K562 (cell line): ENCODE data around the gene MTHFD2.
"Not testable (repeated sequence)": the region's sequence is repeated elsewhere in the genome, so short reads cannot be mapped to it uniquely, and the experiment has no call there.

Experiments used
- ARID2 ChIP-seq: fragments of 450-650 bp; IDR thresholded peaks from 2 replicates; pipeline ENCODE4 v1.6.1; 2017; ENCODE audit warnings: antibody characterized with exemption, mild to moderate bottlenecking
- BHLHE40 ChIP-seq: IDR thresholded peaks from 2 replicates; pipeline ENCODE4 v1.6.1; 2011; ENCODE audit warnings: low read length, improper control_type of control experiment
- CBX8 ChIP-seq: fragments of 200-600 bp; sonication (generic); IDR thresholded peaks from 2 replicates; pipeline ENCODE4 v1.6.1; 2012; ENCODE audit warnings: borderline replicate concordance, mixed run types, low read depth, mild to moderate bottlenecking, moderate library complexity, mixed read lengths, low read length, control low read depth, inconsistent platforms; ENCODE audit not compliant: poor library complexity, severe bottlenecking; ENCODE audit errors: extremely low read depth
- CEBPB ChIP-seq: fragments of 450-650 bp; IDR thresholded peaks from 2 replicates; pipeline ENCODE4 v1.6.1; 2016; ENCODE audit warnings: missing genetic modification characterization, missing compliant biosample characterization
- ZNF140 ChIP-seq: fragments of 250-450 bp; sonication (Bioruptor Pico); IDR thresholded peaks from 2 replicates; pipeline ENCODE4 v1.8.0; 2021; ENCODE audit warnings: moderate library complexity, mild to moderate bottlenecking, inconsistent platforms
- TF ChIP-seq, protein P1 (sequence below), 3 experiments: IDR thresholded peaks in 2 of 3; conservative IDR thresholded peaks in 1 of 3; 2 replicates each; pipeline ENCODE4 v1.5.1; 2011 to 2012; ENCODE audit warnings: low read length in 3 of 3, mild to moderate bottlenecking in 3 of 3, control low read depth in 2 of 3, improper control_type of control experiment in 1 of 3, inconsistent platforms in 1 of 3, low read depth in 1 of 3, mixed read lengths in 1 of 3, moderate library complexity in 1 of 3; ENCODE audit not compliant: insufficient read depth in 2 of 3

DNA sequence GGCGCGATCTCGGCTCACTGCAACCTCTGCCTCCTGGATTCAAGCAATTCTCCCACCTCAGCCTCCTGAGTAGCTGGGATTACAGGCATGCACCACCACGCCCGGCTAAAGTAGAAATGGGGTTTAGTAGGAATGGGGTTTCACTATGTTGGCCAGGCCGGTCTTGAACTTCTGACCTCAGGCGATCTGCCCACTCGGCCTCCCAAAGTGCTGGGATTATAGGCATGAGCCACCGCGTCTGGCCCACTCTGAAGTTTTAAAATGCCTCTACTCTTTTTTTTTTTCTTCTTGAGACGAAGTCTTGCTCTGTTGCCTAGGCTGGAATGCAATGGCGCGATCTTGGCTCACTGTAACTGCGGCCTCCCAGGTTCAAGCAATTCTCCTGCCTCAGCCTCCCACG, 11.7 kb upstream of the MTHFD2 start:
- TF ChIP-seq, protein P1, sequence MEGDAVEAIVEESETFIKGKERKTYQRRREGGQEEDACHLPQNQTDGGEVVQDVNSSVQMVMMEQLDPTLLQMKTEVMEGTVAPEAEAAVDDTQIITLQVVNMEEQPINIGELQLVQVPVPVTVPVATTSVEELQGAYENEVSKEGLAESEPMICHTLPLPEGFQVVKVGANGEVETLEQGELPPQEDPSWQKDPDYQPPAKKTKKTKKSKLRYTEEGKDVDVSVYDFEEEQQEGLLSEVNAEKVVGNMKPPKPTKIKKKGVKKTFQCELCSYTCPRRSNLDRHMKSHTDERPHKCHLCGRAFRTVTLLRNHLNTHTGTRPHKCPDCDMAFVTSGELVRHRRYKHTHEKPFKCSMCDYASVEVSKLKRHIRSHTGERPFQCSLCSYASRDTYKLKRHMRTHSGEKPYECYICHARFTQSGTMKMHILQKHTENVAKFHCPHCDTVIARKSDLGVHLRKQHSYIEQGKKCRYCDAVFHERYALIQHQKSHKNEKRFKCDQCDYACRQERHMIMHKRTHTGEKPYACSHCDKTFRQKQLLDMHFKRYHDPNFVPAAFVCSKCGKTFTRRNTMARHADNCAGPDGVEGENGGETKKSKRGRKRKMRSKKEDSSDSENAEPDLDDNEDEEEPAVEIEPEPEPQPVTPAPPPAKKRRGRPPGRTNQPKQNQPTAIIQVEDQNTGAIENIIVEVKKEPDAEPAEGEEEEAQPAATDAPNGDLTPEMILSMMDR (IDR thresholded peaks at IDR 0.05 in 2 of 3, conservative IDR thresholded peaks at IDR 0.05 in 1 of 3; ENCODE audit: insufficient read depth in 2 of 3, low read depth in 1 of 3, low read length in 3 of 3), result not testable (repeated sequence)
- not testable (repeated sequence) for TF ChIP-seq CEBPB, ZNF140, BHLHE40, CBX8, ARID2
